Raji (cell line): ENCODE results near the gene PRRG4.

Experiments
- POLR2A ChIP-seq: IDR thresholded peaks from 2 replicates; pipeline ENCODE4 v1.6.1; 2011; ENCODE audit warnings: low read depth, low read length, control low read depth; ENCODE audit not compliant: insufficient read depth

Gene PRRG4

DNA sequence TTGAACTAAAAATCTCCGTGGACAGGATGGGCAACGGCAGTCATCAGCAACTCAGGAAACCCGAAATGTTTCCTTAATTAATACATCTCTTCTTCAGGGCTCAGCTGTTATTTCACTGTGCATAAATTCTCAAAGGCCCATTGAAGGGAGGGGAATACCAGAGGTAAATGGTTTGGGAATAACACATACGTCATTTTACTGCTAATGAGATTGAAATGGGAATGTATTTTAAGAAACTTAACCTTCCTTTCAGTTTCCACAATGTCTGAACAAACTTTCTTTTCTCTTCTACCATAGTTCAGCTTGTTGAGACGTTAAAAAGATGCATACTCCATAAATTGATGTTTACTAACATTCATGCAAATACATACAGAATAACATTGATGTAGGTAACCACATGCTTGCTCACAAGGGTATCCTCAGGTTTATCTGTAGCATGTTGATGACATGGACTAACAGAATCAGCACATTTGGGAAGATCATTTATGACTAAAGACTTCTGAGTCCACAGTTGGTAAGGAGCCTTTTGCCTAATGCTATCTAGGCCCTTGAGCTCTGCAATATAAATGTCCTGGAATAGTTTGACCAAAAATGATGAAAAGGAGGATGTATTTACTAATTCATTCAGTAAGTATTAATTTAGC is 7.7 kb upstream of the PRRG4 start:
- no peak for TF ChIP-seq POLR2A

DNA sequence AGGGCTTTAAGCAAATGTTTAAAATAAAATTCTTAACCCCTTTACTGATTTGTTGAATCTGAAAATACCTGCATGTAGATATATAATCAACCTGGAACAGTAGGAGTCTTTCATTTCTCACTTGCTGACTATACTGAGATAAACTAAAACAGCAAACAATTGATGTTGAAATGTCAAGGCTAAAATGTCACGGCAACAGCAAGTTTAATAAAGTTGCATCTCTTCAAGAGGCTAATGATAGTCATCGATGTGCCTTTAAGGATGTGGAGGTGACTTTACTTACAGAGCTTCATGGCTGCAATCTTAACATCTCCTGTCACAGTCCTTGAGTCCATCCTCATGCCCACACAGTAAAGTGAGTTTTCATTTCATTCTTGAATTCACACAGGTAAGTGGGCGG is 3.6 kb upstream of the PRRG4 start:
- no peak for TF ChIP-seq POLR2A

DNA sequence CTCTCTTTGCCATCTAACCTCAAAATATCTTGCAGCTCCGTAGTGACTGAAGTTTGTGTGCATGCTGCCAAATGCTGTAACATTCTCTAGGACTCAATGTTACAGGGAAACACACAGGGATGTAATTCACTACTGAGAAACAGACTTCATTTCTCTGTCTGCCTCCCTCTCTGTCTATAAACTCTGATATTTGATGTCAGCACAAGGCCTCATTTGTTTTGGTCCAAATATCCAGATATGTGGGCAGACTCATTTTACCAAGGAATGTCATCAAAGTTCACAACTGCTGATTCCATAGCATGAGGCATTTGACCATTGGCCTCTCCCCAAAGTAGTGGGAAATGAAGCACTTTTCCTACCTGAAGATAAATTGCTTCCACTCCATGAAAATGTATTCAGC is 2.5 kb upstream of the PRRG4 start:
- TF ChIP-seq POLR2A = no peak

DNA sequence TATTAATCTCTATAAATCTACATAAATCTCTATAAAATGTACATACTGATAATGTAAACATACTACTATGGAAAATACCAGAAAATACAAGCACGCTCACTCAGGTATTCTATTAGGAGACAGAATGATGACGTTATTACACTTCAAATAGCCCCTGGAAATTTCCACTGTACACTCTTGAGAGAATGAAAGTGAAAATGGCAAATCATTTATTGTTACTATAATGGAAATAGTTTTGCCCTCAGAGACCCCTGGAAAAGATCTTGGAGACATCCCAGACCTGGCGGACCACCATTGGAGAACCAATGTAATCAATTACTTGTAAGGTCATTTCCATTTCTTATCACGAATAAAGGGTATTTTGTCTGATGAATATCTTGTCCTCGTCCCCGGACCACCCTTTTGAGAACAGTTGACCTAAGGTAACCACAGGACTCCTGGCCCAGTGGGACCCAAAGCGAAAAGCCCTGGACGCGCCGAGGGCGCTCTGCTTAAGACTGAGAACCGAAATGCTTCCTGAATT is 509 bp upstream of the PRRG4 start:
- TF ChIP-seq POLR2A = no peak

DNA sequence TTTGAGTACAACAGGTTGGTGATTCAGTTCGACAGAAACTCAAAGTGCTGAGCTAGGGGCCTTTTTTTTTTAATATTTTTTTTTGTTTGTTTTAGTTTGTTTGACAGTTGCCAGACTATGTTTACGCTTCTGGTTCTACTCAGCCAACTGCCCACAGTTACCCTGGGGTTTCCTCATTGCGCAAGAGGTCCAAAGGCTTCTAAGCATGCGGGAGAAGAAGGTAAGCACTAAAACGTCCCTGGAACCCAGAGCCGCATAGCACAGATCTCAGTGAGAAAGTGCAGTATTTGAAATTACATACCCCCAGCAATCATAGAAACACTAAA is 649 bp downstream of the PRRG4 start:
- no peak for TF ChIP-seq POLR2A

DNA sequence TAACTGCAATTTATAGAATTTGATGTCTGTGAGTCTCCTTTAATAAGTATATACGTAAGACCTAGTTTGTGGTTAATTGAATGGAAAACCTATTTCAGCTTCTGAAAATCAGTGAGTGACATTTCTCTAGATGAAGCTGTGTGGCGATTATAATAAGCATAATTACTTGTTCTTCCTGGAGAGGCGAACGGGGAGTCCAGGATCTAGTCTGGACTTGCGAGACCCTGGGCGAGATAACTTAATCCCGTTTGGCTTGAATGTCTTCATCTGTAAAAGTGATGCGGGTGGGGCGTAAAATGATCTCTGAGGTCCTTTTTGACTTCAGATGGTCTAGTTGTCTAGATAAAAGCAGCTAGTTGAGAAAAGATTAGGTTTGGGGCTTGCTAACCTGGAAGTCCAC is 1.1 kb downstream of the PRRG4 start:
- TF ChIP-seq POLR2A = no peak

DNA sequence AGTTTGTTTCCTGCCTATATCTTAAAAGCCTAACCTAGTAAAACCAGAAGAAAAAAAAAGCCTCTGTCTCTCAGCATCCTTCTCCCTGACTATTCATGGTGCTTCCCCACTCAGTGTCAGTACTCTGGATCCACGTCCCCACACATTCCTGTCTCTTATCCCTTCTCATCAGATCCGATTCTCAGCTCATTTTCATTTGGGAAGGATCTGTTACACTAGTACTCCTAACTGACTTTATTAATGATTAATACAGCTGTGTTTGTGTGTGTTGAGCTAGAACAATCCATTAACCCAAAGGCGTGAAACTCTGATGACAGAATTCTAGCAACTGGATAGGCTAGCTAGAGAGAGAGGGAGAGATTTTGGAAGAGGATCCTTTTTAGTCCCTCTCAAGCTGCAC is 1.5 kb downstream of the PRRG4 start:
- no peak for TF ChIP-seq POLR2A

DNA sequence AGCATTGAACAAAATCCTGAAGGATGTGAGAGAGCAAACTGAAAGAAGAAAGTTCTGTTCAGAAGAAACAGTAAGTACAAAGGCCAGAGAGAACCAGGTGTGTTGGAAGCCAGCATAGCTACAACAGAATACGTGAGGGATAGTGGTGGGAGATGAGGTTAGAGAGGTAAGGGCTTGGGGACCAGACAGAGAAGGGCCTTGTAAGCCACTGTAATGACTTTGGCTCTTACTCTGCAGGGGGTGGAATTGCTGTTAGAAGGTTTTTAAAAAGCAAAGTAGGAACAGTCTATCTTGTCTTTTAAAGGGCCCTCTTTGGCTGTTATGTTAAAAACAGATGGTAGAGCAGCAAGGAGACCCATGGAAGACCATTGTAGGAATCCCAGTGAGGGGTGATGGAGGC is 4.2 kb downstream of the PRRG4 start:
- TF ChIP-seq POLR2A = no peak

DNA sequence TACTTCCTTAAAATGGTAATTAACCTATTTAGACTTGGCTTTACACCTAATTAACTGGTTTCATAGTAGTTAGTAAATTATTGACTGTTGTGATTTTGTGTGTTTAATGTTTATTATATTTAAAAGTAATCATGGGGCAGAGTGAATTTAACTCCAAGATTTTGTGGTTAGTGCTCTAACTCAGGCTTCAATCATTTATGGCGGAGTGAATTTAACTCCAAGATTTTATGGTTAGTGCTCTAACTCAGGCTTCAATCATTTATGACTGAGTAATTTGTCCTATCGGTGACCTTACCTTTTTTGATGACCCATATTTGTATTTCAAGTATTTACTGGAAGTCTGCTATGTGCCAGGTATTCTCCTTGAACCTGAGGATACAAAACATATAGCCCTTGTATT is 7.2 kb downstream of the PRRG4 start:
- no peak for TF ChIP-seq POLR2A

DNA sequence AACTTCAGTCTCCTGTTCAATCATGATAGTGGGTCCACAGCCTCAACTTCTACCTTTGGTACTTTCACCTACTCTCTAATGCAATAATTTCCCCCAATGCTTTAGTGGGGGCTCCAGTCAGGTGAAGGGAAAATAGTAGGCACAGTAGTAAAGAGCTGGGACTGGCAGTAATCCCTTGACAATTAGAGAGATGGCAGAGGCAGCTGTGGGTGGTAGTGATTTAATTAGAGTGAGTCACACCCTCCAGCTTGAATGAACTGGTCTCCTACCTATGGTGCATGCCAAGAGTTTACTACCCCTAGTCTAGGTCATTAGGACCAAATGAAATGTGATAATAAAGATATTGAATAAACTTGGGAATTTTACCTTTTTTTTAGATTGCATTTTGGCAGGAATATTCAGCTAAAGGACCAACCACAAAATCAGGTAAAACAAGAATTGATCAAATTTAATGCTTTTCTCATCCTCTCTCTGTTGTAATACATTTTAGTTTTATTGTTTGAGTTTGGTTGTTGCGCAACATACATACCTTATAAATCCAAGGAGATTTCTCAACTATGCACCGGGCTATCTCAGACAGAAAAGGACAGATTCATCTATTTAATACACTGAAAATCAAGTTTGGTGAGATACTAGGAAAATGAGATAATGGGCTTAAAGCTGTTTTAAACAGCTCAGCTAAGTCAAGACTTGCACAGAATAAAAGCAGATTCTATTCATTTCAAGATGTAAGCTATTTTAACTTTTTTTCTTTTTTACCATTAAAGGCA is 9.0 kb downstream of the PRRG4 start:
- no peak for TF ChIP-seq POLR2A

DNA sequence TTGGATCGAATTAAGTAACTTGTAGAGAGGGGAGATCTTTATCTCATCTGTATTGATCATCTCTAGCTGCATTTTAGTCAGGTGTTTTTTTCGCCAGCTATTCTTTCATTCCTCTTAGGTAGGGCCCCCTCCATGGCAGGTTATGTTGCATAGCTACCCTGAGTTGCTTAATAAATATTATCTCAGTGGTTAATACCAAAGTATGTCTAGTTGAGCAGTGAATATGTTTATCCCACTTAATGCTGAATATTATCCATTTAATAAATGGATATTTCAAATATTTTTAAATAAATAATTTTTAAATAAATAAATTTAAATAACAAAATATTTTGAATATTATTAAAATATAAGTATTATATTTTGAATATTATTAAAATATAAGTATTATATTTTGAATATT is 9.6 kb downstream of the PRRG4 start:
- no peak for TF ChIP-seq POLR2A

DNA sequence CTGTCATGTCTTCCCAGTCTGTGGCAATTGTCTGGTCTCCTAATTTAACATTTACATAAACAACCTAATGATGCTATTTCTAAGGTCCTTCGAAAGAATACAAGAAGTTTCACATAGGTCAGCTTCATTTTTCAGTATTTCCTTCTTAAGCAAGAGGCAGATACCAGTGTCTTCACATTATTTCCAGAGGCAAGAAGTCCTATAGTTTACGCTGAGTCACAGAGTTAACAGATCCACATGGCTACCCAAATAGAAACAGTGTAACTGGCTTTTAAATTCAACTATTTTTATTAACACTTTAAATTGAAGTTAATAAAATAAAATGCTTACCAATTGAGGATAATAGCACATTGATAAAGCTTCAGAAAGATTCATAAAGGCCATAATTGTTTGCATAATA is 10.9 kb downstream of the PRRG4 start:
- TF ChIP-seq POLR2A = no peak

DNA sequence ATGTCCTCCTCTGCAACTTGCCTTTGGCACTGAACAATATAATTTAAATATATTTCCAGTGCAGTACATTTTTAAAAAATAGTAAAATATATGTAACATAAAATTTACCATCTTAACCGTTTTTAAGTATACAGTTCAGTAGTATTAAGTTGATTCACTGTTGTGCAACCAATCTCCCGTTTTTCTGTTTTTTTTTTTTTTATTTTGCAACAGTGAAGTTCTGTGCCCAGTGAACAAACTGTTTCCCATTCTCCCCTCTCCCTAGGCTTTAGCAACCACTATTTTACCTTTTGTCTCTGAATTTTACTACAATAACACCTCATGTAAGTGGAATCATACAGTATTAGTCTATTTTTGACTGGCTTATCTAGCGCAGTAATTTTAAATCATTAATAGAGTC is 13.8 kb downstream of the PRRG4 start:
- no peak for TF ChIP-seq POLR2A

DNA sequence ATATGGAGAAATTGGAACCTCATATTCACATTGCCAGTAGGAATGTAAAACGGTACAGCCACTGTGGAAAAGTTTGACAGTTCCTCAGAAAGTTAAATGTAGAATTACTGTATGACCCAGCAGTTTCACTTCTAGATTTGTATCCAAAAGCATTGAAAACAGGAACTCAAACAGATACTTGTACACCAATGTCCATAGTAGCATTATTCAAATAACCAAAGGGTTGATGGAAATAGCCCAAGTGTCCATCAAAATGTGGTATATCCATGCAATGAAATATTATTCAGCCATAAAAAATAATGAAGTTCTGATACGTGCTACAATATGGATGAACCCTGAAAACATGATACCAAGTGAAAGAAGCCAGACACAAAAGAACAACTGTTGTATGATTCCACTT is 17.8 kb downstream of the PRRG4 start:
- no peak for TF ChIP-seq POLR2A

DNA sequence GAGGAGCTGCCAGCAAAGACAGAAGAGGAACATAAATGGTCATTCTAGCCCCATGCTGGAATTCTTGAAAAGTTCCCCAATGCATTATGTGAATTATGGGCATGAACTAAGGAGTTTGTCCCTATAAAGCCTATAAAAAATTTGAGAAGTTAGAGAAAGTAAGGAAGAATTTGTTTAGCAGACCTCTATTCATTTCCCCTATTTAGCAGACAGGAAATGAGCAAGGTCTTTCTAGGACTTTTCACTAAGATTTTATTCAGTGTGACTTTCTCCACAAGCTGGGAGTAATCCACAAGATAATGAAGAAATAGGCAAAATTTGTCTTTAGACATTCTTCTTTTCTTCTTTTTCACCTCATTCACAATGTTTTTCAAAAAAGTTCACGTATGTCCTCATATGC is 20.0 kb downstream of the PRRG4 start:
- TF ChIP-seq POLR2A = no peak

DNA sequence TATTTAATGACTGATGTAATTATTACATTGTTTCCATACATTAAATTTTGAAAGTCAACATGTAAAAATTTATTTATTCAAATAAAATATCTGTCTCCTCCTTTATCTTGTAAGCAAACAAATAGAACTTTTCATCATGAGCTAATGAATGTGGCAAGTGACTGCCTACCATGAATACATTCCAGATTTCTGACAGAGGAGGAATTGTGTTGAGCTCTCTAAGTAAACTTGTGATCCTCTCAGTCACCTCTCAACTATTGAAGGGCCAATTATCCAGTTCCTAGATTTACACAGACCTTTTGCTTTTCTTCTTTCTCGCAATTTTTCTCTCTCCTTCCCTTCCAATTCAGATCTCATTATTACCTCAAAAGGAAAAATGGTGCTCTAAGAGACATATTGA is 21.5 kb downstream of the PRRG4 start:
- no peak for TF ChIP-seq POLR2A

DNA sequence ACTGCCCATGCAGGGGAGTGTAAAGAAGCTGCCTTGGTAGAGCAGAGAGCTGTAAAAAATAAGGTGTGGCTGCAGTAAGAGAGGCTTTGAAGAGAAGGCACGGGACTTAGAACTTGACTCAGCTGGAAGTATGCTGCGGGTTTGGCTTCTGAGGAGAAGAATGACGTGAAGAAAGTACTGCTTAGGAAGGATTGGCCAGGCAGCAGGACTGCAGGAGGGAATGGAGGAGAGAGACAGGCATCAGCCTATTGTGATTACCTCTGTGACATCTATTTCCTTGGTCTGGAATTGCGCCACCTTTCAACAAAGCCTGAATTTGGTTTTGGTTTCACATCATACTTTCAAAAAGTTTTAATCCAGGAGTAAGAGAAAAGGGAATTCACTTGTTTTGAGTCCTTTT is 22.5 kb downstream of the PRRG4 start:
- no peak for TF ChIP-seq POLR2A
